B cell (primary cell): ENCODE data around the gene CACNA1D.

Source experiments
- EZH2 ChIP-seq: IDR thresholded peaks from 2 replicates; pipeline ENCODE4 v1.6.1; 2012; ENCODE audit warnings: borderline replicate concordance, low read depth, mild to moderate bottlenecking, moderate library complexity, low read length; ENCODE audit not compliant: insufficient read depth, poor library complexity, severe bottlenecking
- TF ChIP-seq, protein P1 (sequence below): fragments of 200-600 bp; IDR thresholded peaks from one replicate; pipeline ENCODE4 v1.8.0; 2022; ENCODE audit warnings: antibody characterized with exemption, mild to moderate bottlenecking

DNA sequence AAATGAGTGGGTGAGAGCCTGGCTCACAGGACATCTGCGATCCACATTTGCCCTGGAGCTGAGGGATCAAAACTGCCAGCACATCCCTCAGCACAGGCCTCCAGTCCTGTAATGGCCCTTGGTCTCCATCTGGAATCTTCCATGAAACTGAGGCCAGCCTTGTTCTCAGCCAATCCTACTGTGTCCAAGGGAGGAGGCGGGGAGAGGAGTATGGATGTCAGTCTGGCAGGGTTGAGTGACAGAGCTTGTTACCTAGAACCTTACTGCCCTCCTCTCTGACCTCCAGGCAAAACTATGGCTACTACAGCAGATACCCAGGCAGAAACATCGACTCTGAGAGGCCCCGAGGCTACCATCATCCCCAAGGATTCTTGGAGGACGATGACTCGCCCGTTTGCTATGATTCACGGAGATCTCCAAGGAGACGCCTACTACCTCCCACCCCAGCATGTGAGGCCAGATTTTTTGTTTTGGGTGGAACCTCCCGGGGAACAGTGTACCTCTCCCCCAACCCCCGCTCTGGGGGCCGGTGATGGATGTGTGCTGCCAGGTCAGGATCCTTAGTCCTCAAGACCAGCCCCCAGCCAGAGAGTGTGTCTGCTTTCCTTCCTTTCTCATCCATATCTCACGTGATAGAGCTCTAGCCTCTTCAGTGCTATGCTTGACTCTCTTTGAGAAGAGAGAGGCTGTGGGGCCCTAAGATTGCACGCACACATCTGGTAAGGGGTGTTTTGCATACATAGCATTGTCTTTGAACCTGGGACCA, 310.5 kb downstream of the CACNA1D start:
- TF ChIP-seq, protein P1, sequence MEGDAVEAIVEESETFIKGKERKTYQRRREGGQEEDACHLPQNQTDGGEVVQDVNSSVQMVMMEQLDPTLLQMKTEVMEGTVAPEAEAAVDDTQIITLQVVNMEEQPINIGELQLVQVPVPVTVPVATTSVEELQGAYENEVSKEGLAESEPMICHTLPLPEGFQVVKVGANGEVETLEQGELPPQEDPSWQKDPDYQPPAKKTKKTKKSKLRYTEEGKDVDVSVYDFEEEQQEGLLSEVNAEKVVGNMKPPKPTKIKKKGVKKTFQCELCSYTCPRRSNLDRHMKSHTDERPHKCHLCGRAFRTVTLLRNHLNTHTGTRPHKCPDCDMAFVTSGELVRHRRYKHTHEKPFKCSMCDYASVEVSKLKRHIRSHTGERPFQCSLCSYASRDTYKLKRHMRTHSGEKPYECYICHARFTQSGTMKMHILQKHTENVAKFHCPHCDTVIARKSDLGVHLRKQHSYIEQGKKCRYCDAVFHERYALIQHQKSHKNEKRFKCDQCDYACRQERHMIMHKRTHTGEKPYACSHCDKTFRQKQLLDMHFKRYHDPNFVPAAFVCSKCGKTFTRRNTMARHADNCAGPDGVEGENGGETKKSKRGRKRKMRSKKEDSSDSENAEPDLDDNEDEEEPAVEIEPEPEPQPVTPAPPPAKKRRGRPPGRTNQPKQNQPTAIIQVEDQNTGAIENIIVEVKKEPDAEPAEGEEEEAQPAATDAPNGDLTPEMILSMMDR: no peak
- no peak for TF ChIP-seq EZH2
